Tongue (tissue), 2 donors: Measurements from ENCODE around the gene PREX1. TPM values are rescaled to one million over a fixed set of nuclear protein-coding genes. Genes with fewer than 3 reads are reported as not detected.

ENCODE experiments used
- DNase-seq: peaks from one replicate; pipeline ENCODE4 v3.0.0-alpha.2; 2015
- total RNA-seq: library from RNA; depleted of rRNA; stranded (reverse); fragments of >200 nt; gene quantifications from one replicate; pipeline ENCODE4 v1.2.3, GENCODE V29; 2014

Gene PREX1
- total RNA-seq, 1 donor from 2014 or later: 29.4 TPM

DNA sequence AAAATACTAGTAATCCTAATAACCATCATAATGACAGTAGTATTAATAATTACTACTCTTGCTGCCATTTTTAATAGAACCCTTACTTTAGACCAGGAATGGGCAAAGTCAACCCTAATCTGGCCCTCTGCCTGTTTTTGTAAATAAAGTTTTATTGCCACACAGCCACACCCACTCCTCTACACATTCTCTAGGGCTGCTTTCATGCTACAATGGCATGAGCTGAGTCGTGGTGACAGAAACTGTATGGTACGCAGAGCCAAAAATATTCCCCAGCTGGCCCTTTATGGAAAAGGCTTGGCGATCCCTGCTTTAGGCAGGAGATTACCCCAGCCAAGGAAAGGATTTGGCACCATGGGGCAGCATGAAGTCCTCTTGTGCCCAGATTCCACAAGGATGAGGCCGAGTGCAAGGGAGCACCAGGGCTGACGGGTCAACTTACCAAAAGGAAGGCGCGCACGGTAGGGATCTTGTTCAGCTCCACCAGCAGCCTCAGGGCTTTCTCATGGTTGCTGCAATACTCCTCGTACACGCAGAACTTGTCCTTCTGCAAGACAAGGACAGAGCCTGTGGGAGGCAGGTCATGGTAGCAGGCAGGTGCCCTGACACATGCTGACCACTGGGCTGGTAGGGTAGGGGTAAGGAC lies 93.6 kb downstream of the PREX1 start:
- no peak for DNase-seq

DNA sequence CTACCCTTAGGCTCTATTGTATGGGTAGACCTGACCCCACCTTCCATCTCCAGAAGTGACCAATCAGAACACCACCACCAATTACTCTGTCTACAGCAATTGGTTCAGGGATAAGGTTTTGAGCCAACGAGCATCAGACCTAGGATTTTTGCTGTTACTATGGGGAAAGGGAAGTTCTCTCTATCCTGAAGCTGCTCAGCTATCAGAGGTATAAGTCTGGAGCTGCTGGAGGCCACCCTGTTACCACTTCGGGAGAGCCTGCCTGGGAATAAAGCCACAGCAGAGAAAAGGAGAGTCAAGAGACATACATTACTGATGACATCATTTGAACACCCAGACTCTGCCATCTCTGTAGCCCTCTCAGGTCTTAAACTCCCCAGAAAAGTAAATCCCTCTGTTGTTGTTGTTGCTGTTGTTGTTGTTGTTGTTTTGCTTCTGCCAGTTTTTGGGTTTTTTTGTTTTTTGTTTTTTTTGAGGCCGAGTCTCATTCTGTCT lies 94.5 kb downstream of the PREX1 start:
- no peak for DNase-seq

DNA sequence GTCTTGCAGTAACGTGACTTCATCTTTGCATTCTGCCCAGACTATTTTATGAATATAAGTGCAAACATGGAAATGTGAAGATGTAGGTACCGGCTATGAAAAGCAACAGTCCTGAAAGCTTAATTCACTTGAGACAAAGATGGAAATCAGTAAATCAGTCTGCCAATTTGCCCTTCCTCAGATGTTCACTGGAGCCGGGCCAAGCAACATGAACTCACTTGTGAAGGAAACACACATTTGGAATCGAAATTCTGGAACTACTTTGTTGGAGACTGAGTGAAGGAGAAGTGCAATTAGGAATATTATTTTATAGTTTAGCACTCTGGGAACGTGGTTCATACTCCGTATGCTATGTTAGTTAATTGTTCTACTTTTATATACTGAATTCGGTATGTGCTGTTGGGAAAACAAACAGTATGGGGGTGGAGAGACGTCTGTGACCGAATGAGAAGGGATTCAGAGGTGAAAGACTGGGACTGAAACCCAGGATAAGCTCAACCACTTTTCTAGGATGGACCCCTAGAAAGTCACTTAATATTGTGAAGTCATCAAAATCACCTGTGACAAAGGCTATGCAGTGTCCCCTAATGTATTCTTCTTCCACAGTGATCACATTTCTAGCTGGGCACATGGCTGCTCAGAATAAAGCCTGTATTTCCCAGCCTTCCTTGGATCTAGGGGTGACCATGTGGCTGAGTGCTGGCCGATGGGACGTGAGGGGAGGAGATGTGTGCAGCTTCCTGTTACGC lies 95.5 kb downstream of the PREX1 start:
- DNase-seq: peak; percentile 80

DNA sequence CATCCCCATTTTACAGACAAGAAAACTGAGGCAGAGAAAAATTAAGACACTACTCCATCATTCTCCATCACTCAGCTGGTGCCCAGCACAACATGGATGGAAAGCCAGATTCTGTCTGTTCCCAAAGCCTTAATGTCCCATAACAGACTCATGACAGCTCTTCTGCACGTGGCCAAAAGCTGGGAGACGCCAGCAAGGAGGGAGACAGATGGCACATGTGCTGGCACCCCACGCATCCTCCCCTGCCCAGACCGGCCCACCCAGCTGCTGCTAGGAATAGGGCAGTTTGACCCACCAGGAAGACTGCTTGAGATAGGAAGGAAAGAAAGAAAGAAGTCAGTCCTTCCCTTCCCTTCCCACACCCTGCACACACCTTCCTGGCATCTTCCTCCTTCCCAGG lies 96.3 kb downstream of the PREX1 start:
- DNase-seq: peak; percentile 75

DNA sequence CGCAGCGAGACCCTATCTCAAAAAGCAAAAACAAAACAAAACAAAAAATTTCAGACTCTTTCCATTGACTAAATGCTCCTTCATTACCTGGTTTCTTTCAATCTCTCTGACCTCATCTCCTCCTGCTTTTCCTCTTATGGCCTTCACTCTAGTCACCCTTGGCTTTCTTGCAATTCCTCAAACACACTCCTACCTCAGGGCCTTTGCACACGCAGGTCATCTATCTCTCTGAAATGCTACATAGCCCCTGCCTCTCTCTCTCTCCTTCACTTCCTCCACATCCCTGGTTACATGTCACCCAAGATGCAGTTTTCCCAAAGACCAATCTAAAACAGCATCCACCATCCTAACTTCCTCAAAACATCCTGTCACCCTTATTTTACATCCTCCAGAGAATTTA lies 96.8 kb downstream of the PREX1 start:
- DNase-seq: no peak

DNA sequence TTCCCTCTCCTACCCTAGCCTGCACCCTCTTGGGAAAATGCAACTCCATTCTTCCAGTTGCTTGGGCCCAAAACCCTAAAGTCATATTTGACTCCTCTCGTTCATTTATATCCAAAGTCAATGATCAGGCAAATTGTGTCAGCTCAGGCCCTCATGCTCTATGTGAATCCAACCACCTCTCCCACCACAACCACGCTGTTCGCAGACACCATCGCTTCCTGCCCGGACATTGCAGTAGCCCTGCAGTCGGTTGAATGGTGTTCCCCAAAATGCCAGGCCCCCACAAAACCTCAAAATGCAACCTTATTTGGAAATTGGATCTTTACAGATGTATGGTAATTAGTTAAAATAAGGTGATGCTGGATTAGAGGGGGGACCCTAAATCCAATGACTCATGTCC lies 98.3 kb downstream of the PREX1 start:
- DNase-seq: no peak

DNA sequence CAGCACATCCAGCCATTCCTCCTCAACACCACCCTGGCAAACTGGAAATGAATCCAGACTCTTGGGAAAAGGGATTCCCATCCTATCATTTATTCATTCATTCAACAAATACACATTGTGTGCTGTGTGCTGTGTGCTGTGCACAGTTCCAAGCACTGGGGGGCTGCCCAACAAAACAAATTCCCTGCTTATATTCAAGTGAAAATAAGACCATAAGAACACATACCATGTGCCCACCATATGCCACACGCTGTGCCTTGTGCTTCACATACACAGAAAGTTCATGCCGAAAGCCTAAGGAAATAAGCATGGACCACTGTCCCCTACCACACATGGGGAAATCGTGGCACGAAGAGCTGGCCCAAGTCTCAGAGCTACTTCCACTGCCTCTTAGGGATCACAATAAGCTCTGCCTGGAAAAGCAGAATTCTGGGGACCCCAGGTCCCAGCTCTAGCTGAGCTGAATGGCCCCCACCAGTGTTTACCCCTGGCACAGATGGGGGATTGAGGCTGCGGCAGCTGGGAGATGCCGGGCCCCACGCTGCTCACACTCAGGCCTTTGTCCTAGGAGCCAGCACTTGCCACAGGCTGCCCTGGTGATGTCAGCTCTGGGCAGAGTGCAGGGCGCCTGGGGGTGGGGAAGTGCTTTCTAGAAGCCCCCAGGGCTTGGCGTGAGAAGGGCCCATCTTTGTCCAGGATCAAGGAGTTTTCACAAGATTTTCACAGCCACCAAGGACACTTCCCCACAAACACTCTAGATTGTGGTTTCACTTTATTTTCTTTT lies 99.6 kb downstream of the PREX1 start:
- DNase-seq: peak; percentile 81

DNA sequence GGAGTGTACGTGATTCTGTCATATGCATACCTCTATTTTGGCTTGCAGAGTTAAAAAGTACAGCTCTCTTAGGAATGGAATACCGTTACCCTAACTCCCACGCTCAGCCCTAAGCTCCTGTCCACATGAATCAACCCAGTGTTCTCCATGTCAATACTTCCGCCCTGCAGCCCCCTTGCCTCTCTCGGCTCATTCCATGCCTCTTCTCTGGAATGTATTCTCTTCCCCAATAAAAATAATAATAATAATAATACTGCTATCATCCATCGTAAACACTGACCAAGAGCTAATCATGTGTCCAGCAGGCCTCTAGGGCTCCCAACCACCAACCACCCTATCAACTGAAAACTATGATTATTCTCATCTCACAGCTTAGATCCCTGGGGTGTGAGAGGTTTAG lies 100.6 kb downstream of the PREX1 start:
- DNase-seq: no peak

DNA sequence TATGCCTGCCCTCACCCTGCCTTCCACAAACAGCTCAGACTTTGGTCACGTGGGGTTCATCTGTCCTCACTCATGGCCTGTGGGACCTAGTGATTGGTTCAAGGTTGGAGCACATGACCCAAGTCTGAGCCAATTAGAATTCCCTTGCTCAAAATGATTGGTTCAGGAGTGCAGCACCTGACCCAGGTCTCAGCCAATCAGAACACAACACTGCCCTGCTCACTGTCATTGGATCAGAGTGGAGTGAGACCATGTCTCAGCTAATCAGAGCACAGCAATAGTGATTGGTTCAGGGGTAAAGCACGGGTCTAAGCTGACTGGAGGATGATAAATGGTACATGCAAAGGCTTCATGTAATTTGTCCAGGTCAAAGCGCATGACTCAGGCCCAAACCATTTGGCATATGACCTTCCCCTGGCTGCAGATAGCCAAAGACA lies 102.2 kb downstream of the PREX1 start:
- DNase-seq: no peak

DNA sequence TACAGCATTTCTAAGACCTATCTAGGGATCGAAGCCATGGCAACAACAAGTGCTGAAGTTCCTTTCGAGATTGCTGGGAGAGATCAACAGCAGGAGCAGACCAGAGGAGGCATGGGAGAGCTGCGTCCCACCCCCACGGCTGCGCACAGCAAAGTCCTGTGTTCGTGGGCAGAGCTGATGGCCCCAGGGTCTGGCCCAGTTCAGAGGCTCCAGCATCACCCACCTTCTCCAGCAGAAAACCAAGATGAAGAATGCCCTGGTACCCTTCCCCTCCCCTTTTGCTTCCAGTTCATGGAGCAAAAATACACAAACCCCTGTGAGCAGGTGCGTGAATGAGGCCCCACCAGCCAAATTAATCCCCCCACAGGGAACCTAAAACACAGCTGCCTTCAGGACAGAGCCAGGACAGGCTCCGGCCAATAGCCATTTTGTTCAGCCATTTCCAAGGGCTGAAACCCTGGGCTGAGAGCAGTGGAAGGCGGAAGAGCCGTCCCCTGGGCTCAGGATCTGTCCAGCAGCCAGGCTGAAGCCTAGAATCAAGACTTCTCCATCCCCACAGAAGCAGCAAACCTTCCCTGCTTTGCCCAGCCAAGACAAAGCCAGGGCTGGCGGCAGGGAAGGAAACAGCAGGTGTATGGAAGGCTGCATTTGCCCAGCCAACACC lies 102.8 kb downstream of the PREX1 start:
- DNase-seq: peak; percentile 77

DNA sequence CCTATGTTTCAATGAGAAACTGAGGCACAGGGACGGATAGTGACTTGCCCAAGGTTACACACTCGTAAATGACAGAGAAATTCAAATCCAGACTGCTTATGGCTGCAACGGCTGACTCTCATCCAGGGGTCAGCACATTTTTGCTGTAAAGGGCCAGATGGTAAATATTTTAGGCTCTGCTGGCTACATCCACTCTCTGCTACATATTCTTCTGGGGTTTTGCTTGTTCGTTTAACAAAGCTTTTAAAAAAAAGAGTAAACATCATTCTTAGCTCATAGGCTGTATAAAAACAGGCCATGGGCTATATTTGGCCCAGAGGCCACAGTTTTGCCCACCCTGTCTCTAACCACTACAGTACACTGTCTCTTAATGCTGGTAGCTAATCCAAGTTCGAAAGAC lies 103.4 kb downstream of the PREX1 start:
- no peak for DNase-seq

DNA sequence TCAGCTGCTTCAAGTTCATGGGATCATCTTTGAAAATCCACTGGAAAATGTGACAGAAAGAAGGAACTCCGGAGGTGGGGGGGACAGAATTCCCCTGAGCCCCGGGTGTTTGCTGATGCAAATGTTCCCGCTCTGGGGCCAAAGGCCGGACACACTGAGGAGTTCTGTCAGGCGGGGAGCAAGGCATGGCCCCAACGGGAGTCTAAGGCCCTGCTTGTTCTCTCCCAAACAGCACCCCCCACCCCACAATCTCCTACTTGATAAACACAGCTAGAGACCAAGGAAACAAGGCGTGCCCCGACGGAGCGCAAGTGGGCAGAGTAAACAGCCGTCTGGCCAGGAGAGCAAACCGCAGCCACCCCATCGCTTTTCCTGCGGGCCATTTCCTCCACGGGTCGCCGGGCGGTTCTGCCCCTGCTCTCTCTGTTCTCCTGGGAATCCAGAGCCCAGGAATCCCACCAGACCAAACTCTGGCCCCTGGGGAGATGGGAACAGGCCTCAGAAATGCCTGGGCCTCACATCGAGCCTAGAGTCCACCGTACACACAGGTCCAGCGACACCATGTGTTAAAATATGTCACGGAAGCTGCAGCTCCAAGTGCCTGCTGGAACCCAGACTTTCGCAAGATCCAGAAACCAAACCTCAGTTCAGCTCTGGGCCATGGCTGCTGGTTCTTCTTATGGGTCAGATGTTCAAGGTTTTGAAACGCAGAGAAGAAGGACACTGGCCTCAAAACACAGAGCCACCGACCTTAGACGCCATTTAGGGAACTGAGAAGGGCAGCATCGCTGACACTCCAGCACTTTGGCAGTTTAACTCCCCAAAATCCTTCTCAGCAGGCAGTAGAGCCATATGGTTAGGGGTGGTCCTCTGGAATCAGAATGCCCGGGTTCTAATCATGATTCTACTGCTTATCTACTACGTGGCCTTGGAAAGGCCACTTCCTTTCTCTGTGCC lies 104.2 kb downstream of the PREX1 start:
- DNase-seq: peak; percentile 57

DNA sequence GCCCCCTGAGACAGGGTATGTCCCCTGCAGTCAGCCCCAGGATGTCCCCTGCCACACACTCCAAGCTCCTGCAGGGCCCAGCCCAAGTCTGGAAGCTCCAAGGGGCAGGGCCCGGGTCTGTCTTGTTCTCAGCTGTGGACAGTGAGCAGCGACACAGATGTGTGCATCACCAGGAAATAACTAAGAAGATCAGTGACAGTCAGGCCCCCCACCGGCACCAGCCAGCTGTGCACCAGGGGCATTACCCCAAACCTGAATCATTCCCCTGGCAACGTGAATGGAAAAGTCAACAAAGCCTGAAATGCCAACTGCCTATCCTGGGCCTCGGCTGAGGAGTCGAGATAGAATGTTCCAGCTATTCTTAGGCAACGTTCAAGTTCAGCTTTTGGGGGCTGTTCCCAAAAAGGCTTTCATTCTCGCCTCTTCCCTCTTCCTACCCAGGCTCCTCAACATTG lies 105.0 kb downstream of the PREX1 start:
- peak; percentile 82 for DNase-seq

DNA sequence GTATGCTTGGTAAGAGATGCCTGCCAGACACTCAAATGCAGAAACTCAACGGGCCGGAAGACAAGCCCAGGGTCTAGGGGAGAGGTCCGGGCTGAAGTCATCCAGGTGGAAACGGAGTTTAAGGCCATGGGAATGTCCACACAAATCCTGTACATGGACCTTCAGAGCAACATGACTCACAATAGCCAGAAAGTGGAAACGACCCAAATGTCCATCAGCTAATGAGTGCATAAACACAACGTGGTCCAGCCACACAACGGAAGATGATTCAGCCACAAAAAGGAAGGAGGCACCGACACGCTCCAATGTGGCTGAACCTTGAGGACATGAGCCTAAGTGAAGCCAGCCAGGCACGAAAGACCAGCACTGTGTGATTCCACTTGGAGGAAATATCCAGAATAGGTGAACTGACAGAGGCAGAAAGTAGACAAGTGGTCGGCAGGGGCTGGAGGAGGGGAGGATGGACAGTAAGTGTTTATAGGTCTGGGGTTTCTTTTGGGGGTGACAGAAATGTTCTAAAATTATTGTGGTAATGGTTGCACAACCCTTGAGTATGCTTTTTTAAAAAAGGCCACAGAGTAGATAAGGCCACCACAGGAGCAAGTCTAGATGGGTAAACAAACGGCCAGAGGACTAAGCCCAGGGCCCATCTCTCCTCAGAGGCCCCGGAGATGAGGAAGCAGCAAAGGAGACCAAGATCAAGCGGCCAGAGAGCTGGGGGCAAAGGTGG lies 105.6 kb downstream of the PREX1 start:
- peak; percentile 62 for DNase-seq

DNA sequence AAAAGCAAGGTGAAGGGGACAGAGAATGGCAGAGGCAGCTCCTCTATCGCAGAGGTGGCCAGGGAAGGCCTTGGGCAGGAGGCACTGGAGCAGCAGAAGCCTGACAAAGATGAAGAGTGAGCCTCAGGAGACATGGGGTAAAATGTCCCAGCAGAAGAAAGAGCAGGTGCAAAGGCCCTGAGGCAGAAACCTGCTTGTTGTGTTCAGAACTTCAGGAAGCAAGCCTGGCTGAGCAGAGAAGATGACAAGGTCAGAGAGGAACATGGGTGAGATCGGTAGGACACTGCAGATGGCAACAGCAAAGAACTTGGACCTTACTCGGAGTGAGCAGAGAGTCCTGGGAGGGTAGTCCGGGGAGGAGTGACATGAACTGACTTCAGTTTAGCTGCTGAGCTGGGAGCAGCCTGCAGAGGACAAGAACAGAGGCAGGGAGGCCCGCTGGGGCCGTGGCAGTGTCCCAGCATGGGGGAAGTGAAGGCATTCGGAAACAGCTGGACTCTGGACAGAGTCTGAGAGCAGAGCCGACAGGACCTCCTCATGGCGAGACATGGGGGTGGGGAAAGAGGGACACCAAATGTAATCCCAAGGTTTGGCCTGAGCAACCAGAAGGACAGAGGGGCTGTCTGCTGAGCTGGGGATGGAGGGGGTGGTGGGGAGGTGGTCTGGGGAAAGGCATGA lies 106.3 kb downstream of the PREX1 start:
- no peak for DNase-seq

DNA sequence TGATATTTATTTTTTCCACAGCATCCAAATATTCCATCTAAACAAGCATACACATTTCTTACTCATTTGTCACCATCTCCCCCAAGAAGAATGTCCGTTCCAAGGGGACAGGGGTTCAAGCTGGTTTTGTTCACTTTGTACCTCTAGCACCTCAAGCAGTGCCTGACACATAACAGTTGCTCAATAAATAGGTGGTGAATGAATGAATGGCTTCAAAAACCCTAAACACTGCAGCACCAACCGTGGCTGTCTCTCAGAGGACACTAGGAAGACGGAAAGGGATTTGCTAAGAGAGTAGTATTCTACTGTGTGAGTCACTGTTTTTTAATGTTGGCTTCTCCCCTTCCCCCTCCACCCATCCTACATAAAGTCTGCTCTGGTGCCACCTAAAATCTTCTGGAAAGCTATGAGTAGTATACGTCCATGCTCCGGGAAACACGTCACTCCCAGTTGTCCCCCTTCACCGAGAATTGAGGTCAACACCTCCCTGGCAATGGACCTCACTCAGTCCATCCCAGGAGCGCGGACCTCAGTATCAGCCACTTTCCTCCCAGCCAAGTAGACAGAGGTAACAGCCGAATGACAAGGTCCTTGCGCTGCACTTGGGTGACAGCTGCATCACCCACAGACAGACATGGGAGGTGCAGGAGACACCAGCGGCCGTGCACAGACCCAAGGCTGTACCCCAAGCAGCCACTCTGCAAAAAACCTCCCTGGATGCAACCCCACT lies 107.4 kb downstream of the PREX1 start:
- DNase-seq: no peak

DNA sequence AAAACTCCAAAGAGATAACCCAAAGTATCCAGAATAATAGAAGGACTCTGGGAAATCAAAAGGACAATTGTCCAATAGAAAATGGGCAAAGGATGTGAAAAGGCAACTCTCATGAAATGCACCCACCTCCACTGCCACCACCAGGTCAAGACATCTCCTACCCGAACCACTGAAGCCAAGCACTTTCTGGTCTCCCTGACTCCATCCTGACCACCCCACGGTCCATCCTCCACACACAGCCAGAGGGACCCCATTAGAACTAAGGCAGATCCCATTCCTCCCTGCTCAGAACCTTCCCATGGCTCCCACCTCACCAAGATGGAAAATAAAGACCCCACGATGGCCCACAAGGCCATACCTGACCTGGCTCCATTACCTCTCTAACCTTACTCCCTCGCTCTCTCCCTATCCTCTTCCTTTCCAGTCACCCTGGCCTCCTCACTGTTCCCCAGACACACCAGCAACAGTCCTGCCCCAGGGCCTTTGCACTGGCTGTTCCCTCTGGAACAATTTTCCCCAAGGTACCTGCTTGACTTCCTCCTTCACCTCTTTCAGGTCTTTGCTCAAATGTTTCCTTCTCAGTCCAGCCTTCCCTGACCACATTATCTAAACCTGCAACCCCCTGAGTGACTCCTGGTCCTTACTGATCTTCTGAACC lies 108.1 kb downstream of the PREX1 start:
- DNase-seq: no peak

DNA sequence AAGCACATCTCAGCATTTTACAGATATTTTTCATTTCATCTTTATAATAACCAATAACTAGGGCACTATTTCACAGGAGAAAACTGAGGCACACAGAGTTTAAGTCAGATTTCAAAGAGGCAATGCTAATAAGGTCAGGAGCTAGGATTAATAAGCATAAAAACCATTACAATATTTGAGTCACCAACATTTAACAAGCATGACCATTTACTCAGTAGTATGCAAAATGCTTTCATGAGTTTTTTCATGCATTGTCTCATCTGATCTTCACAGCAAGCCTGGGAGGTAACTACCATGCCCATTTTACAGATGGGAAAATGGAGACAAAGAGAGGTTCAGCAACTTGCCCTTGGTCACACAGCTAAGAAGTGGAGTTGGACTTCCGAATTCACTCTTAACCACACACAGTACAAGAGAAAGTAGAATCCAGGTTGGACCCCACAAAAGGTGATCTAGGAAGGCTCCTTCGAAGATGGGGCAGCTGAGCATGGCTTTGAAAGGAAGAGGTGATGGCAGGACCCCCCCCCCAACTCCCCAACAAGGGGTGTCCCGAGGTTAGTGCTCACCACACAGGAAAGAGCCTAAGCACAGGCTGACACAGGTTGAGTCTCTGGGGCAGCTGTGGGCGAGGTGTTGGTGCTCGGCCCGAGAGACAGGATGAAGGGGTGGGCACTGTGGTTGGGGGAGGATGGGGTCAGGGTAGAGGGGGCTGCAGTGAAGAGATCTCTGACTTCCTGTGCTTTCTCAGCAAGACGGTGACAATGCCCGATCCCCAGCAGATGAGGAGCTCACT lies 108.8 kb downstream of the PREX1 start:
- no peak for DNase-seq
